OCI-LY7 (cell line): ENCODE data around the gene PARD3B. TPM values are rescaled to one million over a fixed set of nuclear protein-coding genes. Genes with fewer than 3 reads are reported as not detected.

Experiments used
- BruUV-seq: library from RNA; stranded (reverse); fragments of 400-500 nt; replicated peaks from 2 replicates; lab custom pipeline; 2021; lab: Mats Ljungman, UMichigan
- CTCF ChIA-PET: fragments of 300-600 bp; sonication (Branson Sonifier 250); formaldehyde crosslinking; loops from one replicate; lab custom pipeline; 2022; ENCODE audit warnings: antibody characterized with exemption; ENCODE audit not compliant: unreplicated experiment; lab: Charles Lee
- POLR2A ChIA-PET: fragments of 300-600 bp; sonication (Branson Sonifier 250); formaldehyde crosslinking; loops from one replicate; lab custom pipeline; 2022; ENCODE audit warnings: antibody characterized with exemption; lab: Charles Lee
- DNase-seq: peaks from one replicate; pipeline ENCODE4 v3.0.0-alpha.2; 2015; ENCODE audit warnings: low spot score
- H2AFZ ChIP-seq: fragments of 200-600 bp; sonication (generic), shearing (Covaris generic); 2 replicates; pipeline ENCODE4 v1.6.1; 2014; ENCODE audit warnings: mild to moderate bottlenecking, antibody characterized with exemption, low read length, moderate library complexity
- H3K27ac ChIP-seq: fragments of 200-600 bp; sonication (generic); 2 replicates; pipeline ENCODE4 v1.5.1; 2014; ENCODE audit warnings: mixed run types, low read depth, mild to moderate bottlenecking, moderate library complexity, low read length, inconsistent platforms; ENCODE audit not compliant: poor library complexity, severe bottlenecking
- H3K36me3 ChIP-seq: fragments of 200-600 bp; sonication (generic); 2 replicates; pipeline ENCODE4 v1.6.1; 2014; ENCODE audit warnings: mild to moderate bottlenecking, antibody characterized with exemption, low read length, moderate library complexity, mixed read lengths; ENCODE audit not compliant: insufficient read depth
- H3K4me1 ChIP-seq: fragments of 200-600 bp; sonication (generic); 2 replicates; pipeline ENCODE4 v1.5.1; 2014; ENCODE audit warnings: mild to moderate bottlenecking, low read length; ENCODE audit not compliant: insufficient read depth, poor library complexity, severe bottlenecking
- H3K4me2 ChIP-seq: fragments of 200-600 bp; sonication (generic); 2 replicates; pipeline ENCODE4 v1.6.1; 2014; ENCODE audit warnings: mild to moderate bottlenecking, low read length
- H3K4me3 ChIP-seq: fragments of 200-600 bp; sonication (generic); 2 replicates; pipeline ENCODE4 v1.5.1; 2014; ENCODE audit warnings: mild to moderate bottlenecking, low read depth, low read length; ENCODE audit not compliant: poor library complexity, severe bottlenecking
- H3K79me2 ChIP-seq: fragments of 200-600 bp; sonication (generic); 2 replicates; pipeline ENCODE4 v1.6.1; 2016; ENCODE audit warnings: low read depth, mild to moderate bottlenecking, low read length, moderate library complexity, mixed read lengths; ENCODE audit not compliant: insufficient read depth
- H3K9me2 ChIP-seq: fragments of 200-600 bp; sonication (generic); 2 replicates; pipeline ENCODE4 v1.6.1; 2016; ENCODE audit warnings: mild to moderate bottlenecking, low read length, mixed read lengths; ENCODE audit not compliant: insufficient read depth
- H3K9me3 ChIP-seq: fragments of 200-600 bp; sonication (generic); 2 replicates; pipeline ENCODE4 v1.6.1; 2014; ENCODE audit warnings: mild to moderate bottlenecking, mixed run types, low read length, mixed read lengths
- H4K20me1 ChIP-seq: fragments of 200-600 bp; sonication (generic); 2 replicates; pipeline ENCODE4 v1.6.1; 2014; ENCODE audit warnings: mild to moderate bottlenecking, antibody characterized with exemption, low read length, moderate library complexity, mixed read lengths; ENCODE audit not compliant: insufficient read depth
- CTCF ChIP-seq: fragments of 200-600 bp; sonication (generic); conservative IDR thresholded peaks from 2 replicates; pipeline ENCODE4 v1.5.1; 2014; ENCODE audit warnings: mild to moderate bottlenecking, antibody characterized with exemption, low read length, moderate library complexity, mixed read lengths
- EZH2phosphoT487 ChIP-seq: fragments of 200-600 bp; sonication (generic); IDR thresholded peaks from 2 replicates; pipeline ENCODE4 v1.6.1; 2018; ENCODE audit warnings: low read depth, borderline replicate concordance, mild to moderate bottlenecking, mixed run types, antibody characterized with exemption, low read length, moderate library complexity, mixed read lengths
- intact Hi-C: fragments of 100-400 bp; cut with micrococcal nuclease; formaldehyde crosslinking; loops from one replicate; pipeline ENCODE4 v1.10.0; 2022; ENCODE audit not compliant: unreplicated experiment
- total RNA-seq, 2 experiments: library from RNA; depleted of rRNA in 1 of 2; stranded (reverse); fragments of >200 nt in 1 of 2; shearing (Covaris generic) in 1 of 2; gene quantifications; 2 replicates each; pipeline ENCODE4 v1.2.3, GENCODE V29; 2014 to 2022

PARD3B gene
- total RNA-seq, 2 experiments from 2014 or later, result not detected

GRCh38 chr2:204876311-204876710 is 331.0 kb downstream of the PARD3B start:
- TF ChIP-seq EZH2phosphoT487, result no peak
- no peak for TF ChIP-seq CTCF
- Histone ChIP-seq H2AFZ (no peak overlapping the region), H3K4me2 (no peak overlapping the region), H3K36me3 (no peaks in the 10 kb centered on the region), H4K20me1 (no peaks in the 10 kb centered on the region), H3K27ac (no peak overlapping the region), H3K4me3 (no peak overlapping the region), H3K9me3 (no peaks in the 10 kb centered on the region), H3K9me2 (no peaks in the 10 kb centered on the region), H3K4me1 (no peaks in the 10 kb centered on the region), H3K79me2 (no peaks in the 10 kb centered on the region)
- ChIA-PET CTCF (no interaction called here), POLR2A (no interaction called here)
- intact Hi-C loops, result no loop called here
- no TSS peak for BruUV-seq
- no peak for DNase-seq

GRCh38 chr2:204877691-204878090 is 332.4 kb downstream of the PARD3B start:
- intact Hi-C loops, result no loop called here
- no peak overlapping the region for H3K4me3 ChIP-seq
- H2AFZ ChIP-seq, result no peak overlapping the region
- TF ChIP-seq CTCF (no peak), EZH2phosphoT487 (no peak)
- H4K20me1 ChIP-seq, result no peaks in the 10 kb centered on the region
- no peaks in the 10 kb centered on the region for H3K9me3 ChIP-seq
- POLR2A ChIA-PET, result interaction anchor here (0.6 kb wide), 1 partner anchor 260 kb away, joined by 3 read pairs; no protein-coding TSS in a partner anchor
- no peaks in the 10 kb centered on the region for H3K79me2 ChIP-seq
- no peaks in the 10 kb centered on the region for H3K4me1 ChIP-seq
- no peaks in the 10 kb centered on the region for H3K9me2 ChIP-seq
- CTCF ChIA-PET, result no interaction called here
- no TSS peak for BruUV-seq
- no peaks in the 10 kb centered on the region for H3K36me3 ChIP-seq
- no peak overlapping the region for H3K4me2 ChIP-seq
- H3K27ac ChIP-seq, result no peak overlapping the region
- no peak for DNase-seq

- intact Hi-C loops, result no loop called here
Measured at GRCh38 chr2:204880928-204881327, 335.7 kb downstream of the PARD3B start.

More at GRCh38 chr2:204880928-204881327, 335.7 kb downstream of the PARD3B start:
- ChIA-PET POLR2A (interaction anchor here (1.0 kb wide), 2 partner anchors 15 to 52 kb away, joined by 3 read pairs; no protein-coding TSS in a partner anchor), CTCF (no interaction called here)
- Histone ChIP-seq H3K27ac (no peak overlapping the region), H3K36me3 (no peaks in the 10 kb centered on the region), H3K4me2 (no peak overlapping the region), H3K9me2 (no peaks in the 10 kb centered on the region), H4K20me1 (no peaks in the 10 kb centered on the region), H3K79me2 (no peaks in the 10 kb centered on the region), H3K4me3 (no peak overlapping the region), H3K4me1 (no peaks in the 10 kb centered on the region), H2AFZ (no peak overlapping the region), H3K9me3 (no peaks in the 10 kb centered on the region)
- no peak for DNase-seq
- BruUV-seq, result no TSS peak
- TF ChIP-seq EZH2phosphoT487 (no peak), CTCF (no peak)
